Upper lobe of left lung (tissue), 6 donors: ENCODE data around the gene SDF2L1. TPM values are rescaled to one million over a fixed set of nuclear protein-coding genes. Genes with fewer than 3 reads are reported as not detected.

Experiments
- ATAC-seq, 2 donors: fragments of 200-7000 bp; cut with Tn5 transposase; one replicate each; pipeline ENCODE4 v1.9.1; 2022; ENCODE audit warnings: mild to moderate bottlenecking in 2 of 2, moderate library complexity in 2 of 2; ENCODE audit not compliant: low FRiP score in 2 of 2
- DNase-seq, 2 donors: peaks; one replicate each; pipeline ENCODE4 v3.0.0-alpha.2; 2019 to 2020
- H3K27ac ChIP-seq, 4 donors: fragments of 200-600 bp; sonication (generic); one replicate each; pipeline ENCODE4 v1.5.1; 2016 to 2019
- H3K27me3 ChIP-seq, 4 donors: fragments of 200-600 bp; sonication (generic); one replicate each; pipeline ENCODE4 v1.5.1; 2017 to 2019
- H3K36me3 ChIP-seq, 4 donors: fragments of 200-600 bp; sonication (generic); one replicate each; pipeline ENCODE4 v1.5.1; 2016 to 2019
- H3K4me1 ChIP-seq, 4 donors: fragments of 200-600 bp; sonication (generic); one replicate each; pipeline ENCODE4 v1.5.1; 2018 to 2019
- H3K4me3 ChIP-seq, 4 donors: fragments of 200-600 bp; sonication (generic); one replicate each; pipeline ENCODE4 v1.5.1; 2017 to 2019; ENCODE audit warnings: mild to moderate bottlenecking in 2 of 4, moderate library complexity in 1 of 4
- H3K9me3 ChIP-seq, 4 donors: fragments of 200-600 bp; sonication (generic); one replicate each; pipeline ENCODE4 v1.5.1; 2018 to 2019
- EP300 ChIP-seq, 4 donors: sonication (generic); formaldehyde crosslinking; IDR thresholded peaks; one replicate each; pipeline ENCODE4 v1.5.1; 2017; ENCODE audit warnings: antibody characterized with exemption in 4 of 4, control low read depth in 2 of 4
- POLR2A ChIP-seq, 4 donors: fragments of 450-650 bp; IDR thresholded peaks; one replicate each; pipeline ENCODE4 v1.5.1; 2016 to 2017; ENCODE audit warnings: antibody characterized with exemption in 4 of 4, mild to moderate bottlenecking in 2 of 4
- POLR2AphosphoS5 ChIP-seq, 2 donors: sonication (generic); formaldehyde crosslinking; IDR thresholded peaks; one replicate each; pipeline ENCODE4 v1.5.1; 2017; ENCODE audit warnings: antibody characterized with exemption in 2 of 2
- WGBS, 2 donors: methylation state at CpG; one replicate each; pipeline ENCODE4 v1.1.5; 2017 to 2018; 5-methylcytosine and 5-hydroxymethylcytosine counted together
- total RNA-seq, 6 donors: library from RNA; depleted of rRNA in 4 of 6; stranded (reverse); fragments of >200 nt in 4 of 6; gene quantifications; one replicate each; pipeline versions ENCODE4 v1.1.0 to v1.2.1, GENCODE V29; 2016 to 2021
- TF ChIP-seq, protein P1 (sequence below), 6 experiments: fragments of 450-650 bp in 4 of 6; fragments of 200-600 bp in 2 of 6; sonication (generic) in 2 of 6; IDR thresholded peaks; one replicate each; pipeline ENCODE4 v1.5.1; 2016 to 2019; ENCODE audit warnings: antibody characterized with exemption in 6 of 6
- donor health status: DM: no; HTN: no; CAD: no; lungs with moderate emphysema.
- donor health status: DM: no; HTN: yes; CAD: no; lungs with severe emphysema.

SDF2L1 gene
- total RNA-seq, 6 donors from 2014 or later = 3.1 to 73.1 (median 38.9) TPM

DNA sequence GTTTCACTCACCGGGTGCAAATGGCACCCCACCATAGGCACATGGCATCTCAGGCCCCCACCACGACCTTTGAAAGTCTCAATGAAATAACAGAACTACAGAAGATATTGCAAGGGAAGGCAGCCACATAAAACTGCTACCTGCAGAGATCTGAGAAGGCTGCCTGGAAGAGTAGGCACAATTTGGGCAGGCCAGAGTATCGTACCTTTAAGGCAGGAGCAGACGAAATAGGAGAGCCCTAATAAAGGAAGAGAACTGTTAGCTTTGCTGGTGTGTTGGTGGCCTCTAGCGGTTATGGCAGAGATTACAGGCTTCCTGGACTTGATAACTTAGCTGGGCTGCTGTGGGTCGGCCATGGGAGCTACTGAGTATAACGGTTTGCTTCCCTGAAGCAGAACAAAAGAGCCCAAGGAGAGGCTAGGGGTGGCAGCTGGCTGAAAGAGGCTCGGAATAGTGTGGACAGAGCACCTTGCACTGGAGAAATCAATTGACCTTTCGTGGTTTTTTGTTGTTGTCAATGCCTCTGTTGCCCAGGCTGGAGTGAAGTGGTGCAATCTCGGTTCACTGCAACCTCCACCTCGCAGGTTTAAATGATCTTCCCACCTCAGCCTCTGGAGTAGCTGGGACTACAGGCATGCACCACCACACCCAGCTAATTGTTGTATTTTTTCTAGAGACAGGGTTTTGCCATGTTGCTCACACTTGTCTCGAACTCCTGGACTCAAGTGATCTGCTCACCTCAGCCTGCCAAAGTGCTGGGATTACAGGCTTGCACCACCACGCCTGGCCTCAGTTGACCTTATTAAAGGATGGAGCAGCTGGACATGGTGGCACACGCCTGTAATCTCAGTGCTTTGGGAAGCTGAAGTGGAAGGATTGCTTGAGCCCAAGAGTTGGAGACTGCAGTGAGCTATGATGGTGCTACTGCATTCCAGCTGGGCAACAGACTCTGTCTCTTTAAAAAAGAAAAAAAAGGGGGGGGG lies 4.8 kb downstream of the SDF2L1 start:
- H3K4me3 ChIP-seq = no peak overlapping the region
- DNase-seq = peak in 1 of 2 donors; percentile 73
- peaks cover 0 to 36% (median 4%) of the 10 kb centered on the region in 4 donors for H3K36me3 ChIP-seq
- no peaks in the 10 kb centered on the region for H3K27me3 ChIP-seq
- no peak for TF ChIP-seq POLR2A (IDR thresholded peaks at IDR 0.05)
- TF ChIP-seq, protein P1, sequence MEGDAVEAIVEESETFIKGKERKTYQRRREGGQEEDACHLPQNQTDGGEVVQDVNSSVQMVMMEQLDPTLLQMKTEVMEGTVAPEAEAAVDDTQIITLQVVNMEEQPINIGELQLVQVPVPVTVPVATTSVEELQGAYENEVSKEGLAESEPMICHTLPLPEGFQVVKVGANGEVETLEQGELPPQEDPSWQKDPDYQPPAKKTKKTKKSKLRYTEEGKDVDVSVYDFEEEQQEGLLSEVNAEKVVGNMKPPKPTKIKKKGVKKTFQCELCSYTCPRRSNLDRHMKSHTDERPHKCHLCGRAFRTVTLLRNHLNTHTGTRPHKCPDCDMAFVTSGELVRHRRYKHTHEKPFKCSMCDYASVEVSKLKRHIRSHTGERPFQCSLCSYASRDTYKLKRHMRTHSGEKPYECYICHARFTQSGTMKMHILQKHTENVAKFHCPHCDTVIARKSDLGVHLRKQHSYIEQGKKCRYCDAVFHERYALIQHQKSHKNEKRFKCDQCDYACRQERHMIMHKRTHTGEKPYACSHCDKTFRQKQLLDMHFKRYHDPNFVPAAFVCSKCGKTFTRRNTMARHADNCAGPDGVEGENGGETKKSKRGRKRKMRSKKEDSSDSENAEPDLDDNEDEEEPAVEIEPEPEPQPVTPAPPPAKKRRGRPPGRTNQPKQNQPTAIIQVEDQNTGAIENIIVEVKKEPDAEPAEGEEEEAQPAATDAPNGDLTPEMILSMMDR (IDR thresholded peaks at IDR 0.05) = peak; percentile 68 to 85 (median 79)
- peaks cover 22 to 38% (median 27%) of the 10 kb centered on the region in 4 donors for H3K4me1 ChIP-seq
- peak; percentile 43 to 64 for ATAC-seq
- H3K9me3 ChIP-seq = no peaks in the 10 kb centered on the region
- 48 to 49% methylated on average over 13 to 14 of the region's 14 CpGs for WGBS, 2 donors
- no peak overlapping the region for H3K27ac ChIP-seq

DNA sequence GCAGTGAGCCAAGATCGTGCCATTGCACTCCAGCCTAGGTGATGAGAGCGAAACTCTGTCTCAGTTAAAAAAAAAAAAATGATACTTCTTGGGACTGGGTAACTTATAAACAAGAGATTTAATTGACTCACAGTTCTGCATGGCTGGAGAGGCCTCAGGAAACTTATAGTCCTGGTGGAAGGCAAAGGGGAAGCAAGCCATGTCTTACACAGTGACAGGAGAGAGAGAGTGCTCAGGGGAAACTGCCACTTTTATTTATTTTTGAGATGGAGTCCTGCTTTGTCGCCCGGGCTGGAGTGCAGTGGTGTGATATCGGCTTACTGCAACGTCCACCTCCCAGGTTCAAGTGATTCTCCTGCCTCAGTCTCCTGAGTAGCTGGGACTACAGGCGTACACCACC lies 8.2 kb downstream of the SDF2L1 start:
- H3K9me3 ChIP-seq = no peaks in the 10 kb centered on the region
- DNase-seq (no peak), ATAC-seq (no peak)
- peaks cover 16 to 32% (median 22%) of the 10 kb centered on the region in 4 donors for H3K4me1 ChIP-seq
- no peaks in the 10 kb centered on the region for H3K27me3 ChIP-seq
- TF ChIP-seq, protein P1 (IDR thresholded peaks at IDR 0.05) = no peak
- no peak for TF ChIP-seq EP300 (IDR thresholded peaks at IDR 0.05)
- TF ChIP-seq POLR2A (IDR thresholded peaks at IDR 0.05) = no peak
- TF ChIP-seq POLR2AphosphoS5 (IDR thresholded peaks at IDR 0.05) = no peak
- no peak overlapping the region for H3K27ac ChIP-seq
- no peak overlapping the region for H3K4me3 ChIP-seq
- 89 to 98% methylated on average over 7 of the region's 7 CpGs for WGBS, 2 donors
- peaks cover 0 to 25% (median 2%) of the 10 kb centered on the region in 4 donors for H3K36me3 ChIP-seq

DNA sequence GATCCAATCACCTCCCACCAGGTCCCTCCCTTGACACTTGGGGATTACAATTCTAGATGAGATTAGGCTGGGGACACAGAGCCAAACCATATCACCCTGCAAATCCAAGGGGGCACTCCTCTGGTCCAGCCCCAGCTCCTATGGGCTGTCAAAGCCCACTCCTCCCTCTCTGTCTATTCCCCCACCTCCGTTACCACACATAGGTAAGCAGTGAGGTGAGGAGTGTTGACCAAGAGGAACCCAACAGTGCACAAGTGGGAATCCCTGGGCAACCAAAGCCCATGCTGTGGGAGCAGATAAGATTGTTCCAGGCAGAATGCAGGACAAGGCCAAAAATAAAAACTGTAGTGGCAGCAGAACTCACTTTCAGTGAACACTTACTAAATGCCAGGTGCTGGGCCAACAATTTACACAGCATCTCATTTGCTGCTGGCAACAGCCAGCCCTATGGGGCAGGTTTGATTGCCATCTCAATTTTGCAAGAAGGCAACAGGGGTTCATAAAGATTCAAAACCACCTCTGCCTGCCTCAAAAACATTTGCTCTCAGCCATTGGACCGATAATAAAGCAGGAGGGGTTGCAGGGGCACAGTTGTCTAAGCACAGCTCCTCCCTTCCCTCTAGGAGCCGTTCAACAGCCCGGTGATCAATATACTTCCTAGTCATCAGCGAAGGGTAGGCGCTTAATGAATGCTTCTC lies 8.9 kb downstream of the SDF2L1 start:
- ATAC-seq = no peak
- no peak for TF ChIP-seq EP300 (IDR thresholded peaks at IDR 0.05)
- TF ChIP-seq, protein P1 (IDR thresholded peaks at IDR 0.05) = no peak
- TF ChIP-seq POLR2AphosphoS5 (IDR thresholded peaks at IDR 0.05) = no peak
- TF ChIP-seq POLR2A (IDR thresholded peaks at IDR 0.05) = no peak
- Histone ChIP-seq H3K36me3 (peaks cover 0 to 21% (median 0%) of the 10 kb centered on the region in 4 donors), H3K9me3 (no peaks in the 10 kb centered on the region), H3K27me3 (no peaks in the 10 kb centered on the region), H3K4me1 (peaks cover 16 to 32% (median 22%) of the 10 kb centered on the region in 4 donors), H3K4me3 (peak overlapping the region in 3 of 4 donors; percentile 56 to 60 (median 60)), H3K27ac (peak overlapping the region in 1 of 4 donors; percentile 17)
- 13 to 17% methylated on average over 6 of the region's 6 CpGs for WGBS, 2 donors
- no peak for DNase-seq

DNA sequence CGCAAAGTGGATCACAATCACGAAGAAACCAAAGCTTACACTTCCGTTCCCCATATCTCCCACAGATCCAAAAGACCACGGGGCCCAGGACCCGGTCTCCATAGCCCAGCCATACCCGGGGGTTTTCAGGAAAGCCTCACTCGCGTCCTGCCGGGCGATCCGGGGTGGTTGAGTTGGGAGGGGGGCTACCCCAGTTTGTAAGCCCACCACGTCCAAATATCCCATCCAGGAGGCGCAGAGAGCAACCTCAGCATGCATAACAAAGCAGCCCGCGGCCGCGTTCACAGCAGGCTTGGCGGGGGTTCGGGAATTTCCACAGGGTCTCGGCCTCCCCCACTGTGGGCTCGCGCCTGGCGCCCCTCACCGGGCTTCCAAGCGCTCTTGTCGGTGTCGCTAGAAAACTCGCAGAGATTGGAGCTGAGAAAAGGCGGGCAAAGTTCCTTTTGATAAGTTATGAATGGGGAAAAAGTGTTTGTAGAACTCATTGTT lies 9.5 kb downstream of the SDF2L1 start:
- Histone ChIP-seq H3K4me3 (peak overlapping the region; percentile 51 to 60 (median 58)), H3K4me1 (peaks cover 16 to 28% (median 20%) of the 10 kb centered on the region in 4 donors), H3K27me3 (no peaks in the 10 kb centered on the region), H3K27ac (peak overlapping the region in 2 of 4 donors; percentile 17 to 36), H3K9me3 (no peaks in the 10 kb centered on the region), H3K36me3 (peaks cover 0 to 15% (median 0%) of the 10 kb centered on the region in 4 donors)
- DNase-seq (no peak), ATAC-seq (peak in 1 of 2 donors; percentile 26)
- 0 to 6% methylated on average over 8 to 24 of the region's 29 CpGs for WGBS, 2 donors
- TF ChIP-seq POLR2A (IDR thresholded peaks at IDR 0.05) (no peak), EP300 (IDR thresholded peaks at IDR 0.05) (no peak), POLR2AphosphoS5 (IDR thresholded peaks at IDR 0.05) (no peak)
- TF ChIP-seq, protein P1 (IDR thresholded peaks at IDR 0.05) = no peak
